GM12864 (cell line): Measurements from ENCODE around the gene TXNDC16.

Source experiments
- DNase-seq: peaks from one replicate; pipeline ENCODE4 v3.0.0-alpha.2; 2011; ENCODE audit warnings: low read depth
- H3K4me3 ChIP-seq: 2 replicates; pipeline ENCODE4 v1.5.1; 2011; ENCODE audit warnings: mild to moderate bottlenecking, low read depth, low read length, control low read depth
- TF ChIP-seq, protein P1 (sequence below): IDR thresholded peaks from 2 replicates; pipeline ENCODE4 v1.5.1; 2011; ENCODE audit warnings: low read depth, mild to moderate bottlenecking, moderate library complexity, low read length, control low read depth, inconsistent platforms; ENCODE audit errors: missing control alignments

TXNDC16 gene

DNA sequence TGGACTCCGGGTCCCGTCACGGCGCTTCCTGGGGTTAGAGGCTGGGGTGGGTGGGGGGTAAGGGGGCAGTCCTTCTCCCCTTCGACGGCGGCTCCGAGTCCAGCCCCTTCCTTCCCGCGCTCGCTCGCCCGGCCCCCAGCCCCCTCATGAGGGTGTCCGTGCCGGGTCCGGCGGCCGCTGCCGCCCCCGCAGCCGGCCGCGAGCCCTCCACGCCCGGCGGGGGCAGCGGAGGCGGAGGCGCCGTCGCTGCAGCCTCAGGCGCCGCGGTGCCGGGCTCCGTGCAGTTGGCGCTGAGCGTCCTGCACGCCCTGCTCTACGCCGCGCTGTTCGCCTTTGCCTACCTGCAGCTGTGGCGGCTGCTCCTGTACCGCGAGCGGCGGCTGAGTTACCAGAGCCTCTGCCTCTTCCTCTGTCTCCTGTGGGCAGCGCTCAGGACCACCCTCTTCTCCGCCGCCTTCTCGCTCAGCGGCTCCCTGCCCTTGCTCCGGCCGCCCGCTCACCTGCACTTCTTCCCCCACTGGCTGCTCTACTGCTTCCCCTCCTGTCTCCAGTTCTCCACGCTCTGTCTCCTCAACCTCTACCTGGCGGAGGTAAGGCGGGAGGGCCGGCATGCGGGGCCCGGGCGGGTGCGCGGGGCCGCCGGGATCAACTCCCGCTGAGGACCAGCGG lies 831 bp upstream of the TXNDC16 start:
- TF ChIP-seq, protein P1, sequence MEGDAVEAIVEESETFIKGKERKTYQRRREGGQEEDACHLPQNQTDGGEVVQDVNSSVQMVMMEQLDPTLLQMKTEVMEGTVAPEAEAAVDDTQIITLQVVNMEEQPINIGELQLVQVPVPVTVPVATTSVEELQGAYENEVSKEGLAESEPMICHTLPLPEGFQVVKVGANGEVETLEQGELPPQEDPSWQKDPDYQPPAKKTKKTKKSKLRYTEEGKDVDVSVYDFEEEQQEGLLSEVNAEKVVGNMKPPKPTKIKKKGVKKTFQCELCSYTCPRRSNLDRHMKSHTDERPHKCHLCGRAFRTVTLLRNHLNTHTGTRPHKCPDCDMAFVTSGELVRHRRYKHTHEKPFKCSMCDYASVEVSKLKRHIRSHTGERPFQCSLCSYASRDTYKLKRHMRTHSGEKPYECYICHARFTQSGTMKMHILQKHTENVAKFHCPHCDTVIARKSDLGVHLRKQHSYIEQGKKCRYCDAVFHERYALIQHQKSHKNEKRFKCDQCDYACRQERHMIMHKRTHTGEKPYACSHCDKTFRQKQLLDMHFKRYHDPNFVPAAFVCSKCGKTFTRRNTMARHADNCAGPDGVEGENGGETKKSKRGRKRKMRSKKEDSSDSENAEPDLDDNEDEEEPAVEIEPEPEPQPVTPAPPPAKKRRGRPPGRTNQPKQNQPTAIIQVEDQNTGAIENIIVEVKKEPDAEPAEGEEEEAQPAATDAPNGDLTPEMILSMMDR: no peak
- H3K4me3 ChIP-seq: peak overlapping the region; percentile 76
- no peak for DNase-seq

DNA sequence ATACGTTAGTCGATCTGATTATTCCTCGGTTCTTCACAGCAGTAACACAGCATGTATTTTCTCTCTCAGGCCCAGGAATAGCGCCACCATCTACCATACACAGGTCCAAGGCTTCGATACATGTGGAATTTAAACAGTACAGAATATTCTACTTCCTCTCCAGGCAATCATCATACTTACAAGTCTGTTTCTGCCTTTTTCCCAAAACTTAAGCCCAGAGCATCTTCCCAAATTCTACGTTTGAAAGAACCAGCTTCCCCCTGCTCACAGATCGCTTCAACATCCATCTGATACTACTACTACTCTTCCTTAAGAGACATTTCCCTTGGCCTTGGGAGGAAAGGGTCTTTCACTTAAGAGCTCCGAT lies 626 bp downstream of the TXNDC16 start:
- DNase-seq: no peak
- TF ChIP-seq, protein P1: peak; percentile 18

DNA sequence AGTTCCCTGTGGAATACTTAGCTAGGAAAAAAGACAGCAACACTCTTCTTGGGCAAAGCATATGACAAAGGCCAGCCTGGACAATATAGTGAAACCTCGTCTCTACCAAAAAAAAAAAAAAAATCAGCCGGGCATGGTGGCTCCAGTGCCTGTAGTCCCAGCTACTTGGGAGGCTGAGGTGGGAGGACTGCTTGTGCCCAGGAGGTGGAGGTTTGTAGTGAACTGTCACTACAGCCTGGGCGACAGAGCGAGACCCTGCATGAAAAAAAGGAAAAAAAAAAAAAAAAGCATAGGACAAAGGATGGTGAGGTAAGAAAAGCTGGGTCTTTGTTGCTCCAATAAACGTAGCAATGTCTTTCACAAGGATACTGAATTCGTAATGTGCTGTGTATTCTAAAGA lies 1.1 kb downstream of the TXNDC16 start:
- no peak for DNase-seq
- peak overlapping the region; percentile 69 for H3K4me3 ChIP-seq
- TF ChIP-seq, protein P1: no peak

More for the DNA sequence above, 626 bp downstream of the TXNDC16 start:
- H3K4me3 ChIP-seq: peak overlapping the region; percentile 69

DNA sequence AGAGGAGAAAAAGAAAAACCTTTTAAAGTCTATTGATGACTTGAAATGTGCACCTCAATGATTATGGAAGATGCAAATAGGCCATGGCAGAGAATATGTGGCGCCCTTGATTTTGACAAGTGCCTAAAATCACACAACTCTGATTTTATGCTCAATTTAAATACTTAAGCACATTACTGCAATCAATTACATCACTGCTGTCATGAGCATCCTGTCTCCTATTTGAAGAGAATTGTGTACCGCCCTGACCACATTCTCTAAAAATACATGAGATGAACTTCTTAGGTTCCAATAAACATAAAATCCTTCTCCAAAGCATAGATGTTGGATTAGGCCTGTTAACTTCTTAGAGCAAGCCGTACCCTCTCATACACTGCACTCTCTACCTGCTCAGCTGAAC lies 1.6 kb downstream of the TXNDC16 start:
- H3K4me3 ChIP-seq: no peak overlapping the region
- DNase-seq: no peak
- TF ChIP-seq, protein P1: no peak

DNA sequence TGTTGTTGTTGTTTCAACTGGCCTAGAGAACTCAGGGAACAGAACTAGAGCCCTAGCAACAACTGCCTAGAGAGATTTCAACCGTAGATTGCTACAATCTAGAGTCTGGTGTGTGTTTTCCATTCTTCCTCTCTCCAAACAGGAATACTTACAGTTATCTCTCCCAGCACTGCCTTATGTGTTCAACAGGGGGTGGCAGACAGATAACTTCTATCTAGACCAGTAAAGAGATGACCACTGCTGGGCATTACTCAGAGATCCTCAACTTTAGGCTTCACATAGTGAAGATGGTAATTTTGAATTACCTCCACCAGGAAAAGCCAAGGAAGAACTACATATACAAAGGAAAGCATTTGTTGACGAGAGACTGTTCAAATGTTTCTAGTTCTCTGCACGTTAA lies 4.8 kb downstream of the TXNDC16 start:
- H3K4me3 ChIP-seq: no peak overlapping the region
- TF ChIP-seq, protein P1: no peak
- no peak for DNase-seq

DNA sequence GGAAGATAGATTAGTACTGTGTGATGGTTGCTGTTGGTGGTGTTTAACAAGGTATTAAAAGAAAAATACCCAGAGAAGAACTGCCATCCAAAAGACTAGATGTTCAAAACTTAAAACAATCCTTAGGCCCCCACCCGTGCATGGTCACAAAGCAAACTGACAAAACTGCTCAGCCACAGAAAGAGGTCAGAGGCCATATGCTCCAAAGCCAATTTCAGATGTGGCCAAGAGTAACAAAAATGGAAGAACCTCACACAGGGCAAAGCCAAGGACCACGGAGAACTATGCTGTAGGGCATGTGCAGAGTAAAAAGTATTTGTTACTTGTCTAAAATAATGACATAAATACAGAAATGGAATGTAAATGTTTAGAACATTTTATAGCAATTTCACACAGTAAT lies 5.3 kb downstream of the TXNDC16 start:
- TF ChIP-seq, protein P1: no peak
- no peak for DNase-seq
- H3K4me3 ChIP-seq: no peak overlapping the region

DNA sequence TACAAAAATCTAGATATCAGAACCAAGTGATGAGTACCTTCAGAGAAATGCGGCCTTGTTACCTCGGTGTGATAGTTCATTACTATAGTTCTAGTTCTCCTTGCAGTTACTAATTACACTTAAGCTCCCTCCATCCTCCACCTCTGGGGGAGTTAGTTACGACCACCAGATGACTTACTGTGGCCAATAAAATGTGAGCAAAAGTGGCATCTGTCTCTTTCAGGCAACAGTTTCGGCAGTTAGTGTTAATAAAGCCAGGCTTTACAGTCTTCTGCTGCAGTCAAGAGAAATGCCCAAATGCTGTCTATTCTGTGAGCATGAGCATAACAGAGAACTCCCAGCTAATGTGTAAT lies 6.0 kb downstream of the TXNDC16 start:
- no peak for DNase-seq
- TF ChIP-seq, protein P1: no peak
- no peak overlapping the region for H3K4me3 ChIP-seq
